Measurements from ENCODE around the gene C5orf15. TPM values are rescaled to one million over a fixed set of nuclear protein-coding genes. Genes with fewer than 3 reads are reported as not detected.

The C5orf15 gene
- total RNA-seq, 3 donors from 2014 or later = 40.6 to 68.9 (median 41.0) TPM

DNA sequence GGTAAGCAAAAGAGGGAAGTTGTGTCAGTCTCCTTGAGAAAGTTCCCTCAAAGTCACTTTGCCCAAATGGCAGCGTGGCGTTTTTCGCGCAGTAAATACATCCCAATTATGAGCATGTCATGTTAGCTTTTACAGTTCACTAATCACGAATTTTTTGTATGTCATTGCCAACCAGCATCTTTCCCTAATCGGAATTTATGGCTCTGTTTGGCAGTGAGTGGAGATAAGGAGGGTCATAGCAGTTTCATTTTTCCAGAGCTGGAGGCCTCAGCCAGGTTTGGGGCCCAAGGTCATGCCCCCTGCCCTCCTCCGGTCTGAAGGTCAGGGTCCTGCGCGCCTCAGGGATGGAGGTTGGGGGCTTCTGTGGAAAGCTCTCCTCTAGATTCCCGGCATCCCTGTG is 50.1 kb downstream of the C5orf15 start:
- H3K27me3 ChIP-seq = no peaks in the 10 kb centered on the region
- TF ChIP-seq, protein P1, sequence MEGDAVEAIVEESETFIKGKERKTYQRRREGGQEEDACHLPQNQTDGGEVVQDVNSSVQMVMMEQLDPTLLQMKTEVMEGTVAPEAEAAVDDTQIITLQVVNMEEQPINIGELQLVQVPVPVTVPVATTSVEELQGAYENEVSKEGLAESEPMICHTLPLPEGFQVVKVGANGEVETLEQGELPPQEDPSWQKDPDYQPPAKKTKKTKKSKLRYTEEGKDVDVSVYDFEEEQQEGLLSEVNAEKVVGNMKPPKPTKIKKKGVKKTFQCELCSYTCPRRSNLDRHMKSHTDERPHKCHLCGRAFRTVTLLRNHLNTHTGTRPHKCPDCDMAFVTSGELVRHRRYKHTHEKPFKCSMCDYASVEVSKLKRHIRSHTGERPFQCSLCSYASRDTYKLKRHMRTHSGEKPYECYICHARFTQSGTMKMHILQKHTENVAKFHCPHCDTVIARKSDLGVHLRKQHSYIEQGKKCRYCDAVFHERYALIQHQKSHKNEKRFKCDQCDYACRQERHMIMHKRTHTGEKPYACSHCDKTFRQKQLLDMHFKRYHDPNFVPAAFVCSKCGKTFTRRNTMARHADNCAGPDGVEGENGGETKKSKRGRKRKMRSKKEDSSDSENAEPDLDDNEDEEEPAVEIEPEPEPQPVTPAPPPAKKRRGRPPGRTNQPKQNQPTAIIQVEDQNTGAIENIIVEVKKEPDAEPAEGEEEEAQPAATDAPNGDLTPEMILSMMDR (IDR thresholded peaks at IDR 0.05) = no peak
- TF ChIP-seq POLR2A (IDR thresholded peaks at IDR 0.05) = no peak
- TF ChIP-seq POLR2AphosphoS5 (IDR thresholded peaks at IDR 0.05) = no peak
- no peaks in the 10 kb centered on the region for H3K9me3 ChIP-seq
- intact Hi-C loops (cut with DNase I; ENCODE audit: low total_unique reads) = no loop called here
- H3K4me1 ChIP-seq = no peaks in the 10 kb centered on the region
- H3K27ac ChIP-seq = no peak overlapping the region
- DNase-seq (ENCODE audit: low spot score in 2 of 2) = no peak
- H3K36me3 ChIP-seq = no peaks in the 10 kb centered on the region
- H3K4me3 ChIP-seq = no peak overlapping the region

DNA sequence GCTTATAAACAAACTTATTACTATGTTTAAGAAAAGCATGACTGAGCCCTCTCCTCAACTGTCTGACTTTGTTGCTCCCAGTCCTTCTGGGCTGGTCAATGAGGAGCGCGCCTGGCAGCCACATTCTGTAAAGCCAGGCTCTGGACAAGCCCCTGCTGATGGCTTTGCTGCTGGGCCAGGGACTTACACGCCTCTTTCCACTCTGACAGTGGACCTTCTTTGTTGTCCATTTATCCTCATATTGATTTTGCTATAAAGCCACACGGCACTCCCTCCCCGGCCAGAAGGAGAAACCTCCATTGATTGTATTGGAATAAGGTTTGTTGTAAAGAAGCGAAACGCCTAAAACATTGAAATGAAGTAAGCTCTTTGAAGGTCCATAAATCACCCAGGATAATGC is 50.6 kb downstream of the C5orf15 start:
- intact Hi-C loops (cut with DNase I; ENCODE audit: low total_unique reads) = loop anchor here (2.0 kb wide), 1 partner anchor 25 kb away; no protein-coding TSS in a partner anchor
- Histone ChIP-seq H3K27me3 (no peaks in the 10 kb centered on the region), H3K36me3 (no peaks in the 10 kb centered on the region), H3K4me1 (no peaks in the 10 kb centered on the region), H3K9me3 (no peaks in the 10 kb centered on the region), H3K27ac (no peak overlapping the region), H3K4me3 (no peak overlapping the region)
- DNase-seq (ENCODE audit: low spot score in 2 of 2) = no peak
- TF ChIP-seq, protein P1 (IDR thresholded peaks at IDR 0.05) = no peak
- TF ChIP-seq POLR2AphosphoS5 (IDR thresholded peaks at IDR 0.05) (no peak), POLR2A (IDR thresholded peaks at IDR 0.05) (no peak)

DNA sequence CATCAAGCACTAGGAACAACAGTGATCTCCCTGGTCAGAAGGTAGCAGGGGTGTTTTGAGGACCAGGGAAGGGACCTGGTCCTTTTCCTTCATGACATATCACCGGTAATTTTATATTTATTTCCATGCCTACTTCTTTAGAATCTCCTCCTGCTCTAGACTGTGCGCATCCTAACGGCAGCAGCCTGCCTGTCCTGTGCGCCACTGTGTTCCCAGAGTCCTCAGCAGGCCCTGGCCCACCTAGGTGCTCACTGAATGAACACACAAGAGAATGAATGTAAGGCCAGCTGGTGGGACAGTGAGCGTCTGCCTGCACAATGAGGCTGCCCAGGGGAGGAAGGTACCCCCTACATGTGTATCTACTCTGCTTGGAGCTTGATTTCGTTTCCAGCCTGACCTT is 51.5 kb downstream of the C5orf15 start:
- no peaks in the 10 kb centered on the region for H3K9me3 ChIP-seq
- no peak overlapping the region for H3K27ac ChIP-seq
- no peaks in the 10 kb centered on the region for H3K4me1 ChIP-seq
- no peaks in the 10 kb centered on the region for H3K27me3 ChIP-seq
- intact Hi-C loops (cut with DNase I; ENCODE audit: low total_unique reads) = loop anchor here (2.0 kb wide), 1 partner anchor 26 kb away; no protein-coding TSS in a partner anchor
- no peak overlapping the region for H3K4me3 ChIP-seq
- no peaks in the 10 kb centered on the region for H3K36me3 ChIP-seq
- TF ChIP-seq, protein P1 (IDR thresholded peaks at IDR 0.05) = no peak
- no peak for TF ChIP-seq POLR2AphosphoS5 (IDR thresholded peaks at IDR 0.05)
- DNase-seq (ENCODE audit: low spot score in 2 of 2) = no peak

DNA sequence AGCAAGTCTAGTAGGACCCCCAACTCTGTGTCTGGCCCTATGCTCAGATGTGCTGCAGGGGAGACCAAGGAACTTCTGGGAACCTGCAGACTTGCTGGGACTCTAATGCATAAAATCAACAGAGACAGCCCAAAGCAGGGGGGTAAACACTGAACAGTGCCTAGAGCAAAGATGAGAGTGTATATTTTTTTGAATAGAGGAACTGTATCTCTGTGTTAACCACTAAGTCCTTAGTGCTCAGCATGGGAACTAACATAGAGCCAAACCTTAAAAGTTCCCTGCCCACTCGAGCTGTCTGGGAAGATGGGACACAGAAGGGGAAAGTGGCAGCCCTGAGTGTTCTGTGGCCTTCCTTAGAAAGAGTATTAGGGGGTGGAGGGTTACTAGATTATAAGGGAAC is 51.9 kb downstream of the C5orf15 start:
- H3K27ac ChIP-seq = no peak overlapping the region
- intact Hi-C loops (cut with DNase I; ENCODE audit: low total_unique reads) = loop anchor here (2.0 kb wide), 1 partner anchor 26 kb away; no protein-coding TSS in a partner anchor
- no peaks in the 10 kb centered on the region for H3K27me3 ChIP-seq
- no peak overlapping the region for H3K4me3 ChIP-seq
- no peaks in the 10 kb centered on the region for H3K4me1 ChIP-seq
- no peaks in the 10 kb centered on the region for H3K36me3 ChIP-seq
- DNase-seq (ENCODE audit: low spot score in 2 of 2) = no peak
- H3K9me3 ChIP-seq = no peaks in the 10 kb centered on the region
- no peak for TF ChIP-seq POLR2AphosphoS5 (IDR thresholded peaks at IDR 0.05)
- TF ChIP-seq, protein P1 (IDR thresholded peaks at IDR 0.05) = no peak
- no peak for TF ChIP-seq POLR2A (IDR thresholded peaks at IDR 0.05)

DNA sequence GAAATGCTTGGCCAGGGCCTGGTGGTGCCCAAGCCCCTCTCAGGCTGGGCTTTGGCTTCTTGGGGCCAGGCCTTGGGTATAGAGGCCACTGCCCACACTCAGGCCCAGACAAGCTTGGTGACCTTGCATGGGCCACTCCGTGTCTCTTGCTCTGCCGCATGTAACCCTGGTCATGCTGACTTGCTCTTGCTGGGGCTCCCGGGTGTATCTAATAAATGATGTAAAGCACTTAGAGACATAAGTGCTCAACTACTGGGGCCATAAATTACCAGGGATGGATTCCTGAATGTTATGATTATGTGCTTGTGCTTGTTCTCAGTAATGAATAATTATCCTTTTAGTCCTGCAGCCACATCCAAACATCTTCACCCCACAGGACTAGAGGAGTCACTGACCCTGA is 54.0 kb downstream of the C5orf15 start:
- DNase-seq (ENCODE audit: low spot score in 2 of 2) = no peak

More for the DNA sequence above, 54.0 kb downstream of the C5orf15 start:
- no peak overlapping the region for H3K27ac ChIP-seq
- TF ChIP-seq POLR2A (IDR thresholded peaks at IDR 0.05) = no peak
- TF ChIP-seq, protein P1 (IDR thresholded peaks at IDR 0.05) = no peak
- TF ChIP-seq POLR2AphosphoS5 (IDR thresholded peaks at IDR 0.05) = no peak
- H3K4me3 ChIP-seq = no peak overlapping the region
- H3K27me3 ChIP-seq = no peaks in the 10 kb centered on the region
- no peaks in the 10 kb centered on the region for H3K36me3 ChIP-seq
- H3K9me3 ChIP-seq = no peaks in the 10 kb centered on the region
- H3K4me1 ChIP-seq = no peaks in the 10 kb centered on the region
- intact Hi-C loops (cut with DNase I; ENCODE audit: low total_unique reads) = no loop called here
